IPS-NIHi11 (cell line): ENCODE data around the gene PLCXD3.
A peak's percentile ranks its signal among the peaks of the same experiment; 100 is the strongest.

ENCODE experiments used
- DNase-seq: peaks from one replicate; pipeline ENCODE4 v3.0.0; 2012; ENCODE audit warnings: mixed read lengths, low spot score

Gene PLCXD3, protein sequence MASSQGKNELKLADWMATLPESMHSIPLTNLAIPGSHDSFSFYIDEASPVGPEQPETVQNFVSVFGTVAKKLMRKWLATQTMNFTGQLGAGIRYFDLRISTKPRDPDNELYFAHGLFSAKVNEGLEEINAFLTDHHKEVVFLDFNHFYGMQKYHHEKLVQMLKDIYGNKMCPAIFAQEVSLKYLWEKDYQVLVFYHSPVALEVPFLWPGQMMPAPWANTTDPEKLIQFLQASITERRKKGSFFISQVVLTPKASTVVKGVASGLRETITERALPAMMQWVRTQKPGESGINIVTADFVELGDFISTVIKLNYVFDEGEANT

GRCh38 chr5:41510176-41510831 is at the start of gene PLCXD3:
Gene PLCXD3 (minus strand): TSS chr5:41510601. CDS start chr5:41510526, 75 bp downstream.
- peak; percentile 56 for DNase-seq

DNA sequence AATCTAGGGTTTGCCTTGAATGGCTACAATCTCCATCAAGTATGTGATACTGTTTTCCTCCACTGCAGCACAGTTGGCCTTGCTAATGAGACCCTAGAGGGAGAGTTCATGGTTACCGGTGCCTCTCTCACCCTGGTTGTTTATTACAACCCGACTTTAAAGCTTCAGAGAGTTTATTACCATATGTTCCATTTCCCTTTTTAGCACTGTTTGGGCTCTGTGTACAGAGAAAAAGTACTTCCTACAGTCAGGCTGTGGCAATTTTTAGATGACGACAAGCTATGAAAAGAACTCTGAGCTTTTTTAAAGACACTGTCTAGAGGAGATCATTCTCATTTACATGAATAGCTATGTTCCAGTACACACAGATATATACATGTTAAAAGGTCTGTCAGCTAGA is 48.8 kb upstream of the PLCXD3 start:
- no peak for DNase-seq

- DNase-seq: no peak
These were observed 47.9 kb upstream of the PLCXD3 start for GRCh38 chr5:41558295-41558694.

DNA sequence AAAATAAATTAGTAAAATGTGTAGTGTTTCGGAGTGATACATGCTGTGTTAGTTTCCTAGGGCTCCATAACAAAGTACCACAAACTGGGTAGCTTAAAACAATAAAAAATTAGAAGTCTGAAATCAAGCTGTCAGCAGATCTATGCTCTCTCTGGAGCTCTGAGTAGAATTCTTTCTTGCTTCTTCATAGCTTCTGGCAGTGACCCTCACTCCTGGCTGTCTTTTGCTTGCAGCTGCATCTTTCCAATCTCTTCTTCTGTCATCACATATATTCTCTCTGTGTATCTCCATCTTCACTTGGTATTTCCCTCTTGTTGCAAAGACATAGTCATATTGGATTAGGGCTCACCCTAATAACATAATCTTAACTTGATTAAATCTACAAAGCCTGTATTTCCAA is 37.6 kb upstream of the PLCXD3 start:
- no peak for DNase-seq

DNA sequence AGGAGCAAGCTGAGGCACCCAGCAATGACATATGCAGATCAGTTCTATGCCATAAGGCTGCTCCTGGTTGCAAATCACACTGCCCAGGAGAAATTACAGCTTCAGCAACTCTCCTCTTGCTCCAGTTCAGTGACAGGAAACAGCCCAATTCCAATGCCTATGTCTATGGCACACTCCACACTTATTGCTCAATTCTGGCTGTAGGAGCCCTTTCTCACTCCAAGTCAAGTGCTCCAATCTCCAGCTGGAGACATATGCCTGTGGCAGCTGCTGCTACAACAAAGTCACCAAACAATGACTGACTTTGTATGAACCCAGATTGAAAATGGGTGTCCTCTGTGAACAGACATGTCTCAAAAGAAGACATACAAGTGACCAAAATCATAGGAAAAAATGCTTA is 31.8 kb upstream of the PLCXD3 start:
- DNase-seq: no peak

DNA sequence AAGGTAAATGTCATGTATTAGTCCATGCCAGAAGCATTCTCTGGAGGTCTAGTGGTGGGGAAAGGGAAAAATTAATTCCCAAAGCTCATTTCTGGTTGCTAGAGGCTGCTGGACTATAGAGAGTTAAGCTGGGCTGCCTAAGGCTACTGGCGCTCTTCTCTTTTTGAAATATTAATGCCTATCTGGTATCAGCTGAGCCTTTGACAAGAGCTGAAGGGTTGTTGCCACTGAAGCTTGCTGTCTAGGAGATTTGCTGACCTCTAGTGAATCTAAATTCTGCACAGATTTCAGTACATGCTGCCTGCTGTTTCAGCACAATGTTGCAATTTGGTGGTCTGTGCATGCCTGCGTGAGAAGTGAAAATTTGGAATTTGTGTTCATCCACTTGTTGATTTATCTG is 29.1 kb upstream of the PLCXD3 start:
- DNase-seq: no peak

DNA sequence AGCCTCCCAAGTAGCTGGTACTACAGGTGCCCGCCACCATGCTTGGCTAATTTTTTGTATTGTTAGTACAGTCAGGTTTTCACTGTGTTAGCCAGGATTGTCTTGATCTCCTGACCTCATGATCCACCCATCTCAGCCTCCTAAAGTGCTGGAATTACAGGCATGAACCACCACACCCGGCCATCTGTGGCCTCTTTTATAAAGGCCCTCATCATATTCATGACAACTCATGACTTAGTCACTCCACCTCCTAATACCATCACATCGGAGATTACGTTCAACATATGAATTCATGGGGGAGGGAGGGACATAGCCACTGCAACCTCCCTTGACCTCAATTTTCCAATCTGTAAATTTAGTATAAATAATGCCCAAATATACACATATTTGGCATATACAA is 27.2 kb upstream of the PLCXD3 start:
- DNase-seq: no peak

- DNase-seq: no peak
These were observed 22.1 kb upstream of the PLCXD3 start for GRCh38 chr5:41532485-41532884.

DNA sequence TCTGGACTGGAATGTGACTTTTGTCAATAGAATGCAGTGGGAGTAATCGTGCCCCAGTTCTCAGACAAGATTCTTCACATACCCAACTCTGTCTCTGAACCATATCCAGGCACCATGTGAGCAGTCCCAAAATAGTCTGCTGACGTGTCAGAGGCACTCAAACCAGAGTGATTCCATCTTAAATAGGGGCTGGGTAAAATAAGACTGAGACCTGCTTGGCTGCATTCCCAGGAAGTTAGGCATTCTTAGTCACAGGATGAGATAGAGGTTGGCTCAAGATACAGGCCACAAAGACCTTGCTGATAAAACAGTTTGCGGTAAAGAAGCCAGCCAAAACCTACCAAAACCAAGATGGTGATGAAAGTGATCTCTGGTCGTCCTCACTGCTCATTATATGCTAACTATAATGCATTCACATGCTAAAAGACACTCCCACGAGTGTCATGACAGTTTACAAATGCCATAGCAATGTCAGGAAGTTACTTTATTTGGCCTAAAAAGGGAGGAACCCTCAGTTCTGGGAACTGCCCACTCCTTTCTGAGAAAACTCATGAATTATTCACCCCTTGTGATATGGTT is 16.9 kb upstream of the PLCXD3 start:
- no peak for DNase-seq

DNA sequence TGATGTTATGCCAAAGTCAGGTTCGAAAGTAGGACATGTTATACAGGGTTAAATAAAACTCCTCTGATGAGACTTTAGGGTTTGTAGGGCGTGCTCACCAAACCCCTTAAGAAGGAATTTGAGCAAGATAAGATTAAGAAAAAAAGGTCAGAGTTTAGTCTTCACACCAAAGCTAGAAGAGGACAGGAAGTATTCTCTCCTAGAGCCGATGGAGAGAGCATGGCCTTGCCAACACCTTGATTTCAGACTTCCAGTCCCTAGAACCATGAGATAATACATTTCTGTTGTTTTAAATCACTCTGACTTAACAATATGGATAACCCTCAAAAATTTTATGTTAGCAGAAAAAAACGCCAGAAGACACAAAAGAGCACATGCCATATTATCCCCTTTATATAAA is 16.3 kb upstream of the PLCXD3 start:
- DNase-seq: no peak

GRCh38 chr5:41524174-41524573 is 13.8 kb upstream of the PLCXD3 start:
- DNase-seq: peak; percentile 34

DNA sequence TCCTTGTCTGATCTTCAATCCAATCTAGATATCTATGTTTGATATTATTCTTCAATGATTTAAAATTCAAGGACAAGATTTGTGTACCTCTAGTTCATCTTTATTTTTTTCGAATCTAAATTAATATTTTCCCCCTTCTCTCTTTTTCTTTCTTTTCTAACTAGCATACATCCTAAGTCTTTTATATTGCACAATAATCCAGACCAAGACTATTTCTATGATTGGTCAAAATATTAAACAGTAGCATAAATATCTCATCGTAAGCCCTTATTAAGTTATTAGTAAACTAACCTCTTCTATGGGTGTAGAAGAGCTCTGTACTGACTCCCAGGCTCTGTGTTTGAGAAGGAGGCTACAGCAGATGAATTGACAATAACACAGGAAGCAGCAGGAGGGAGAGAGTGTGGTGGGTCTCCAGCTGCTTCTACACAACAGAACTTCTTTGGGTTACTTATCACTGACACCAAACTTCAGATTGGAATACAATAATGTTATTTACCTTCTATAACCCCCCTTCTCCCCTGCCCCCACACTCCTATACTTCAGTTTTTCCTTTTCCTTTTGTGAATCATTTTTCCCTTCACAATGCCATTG is 11.9 kb upstream of the PLCXD3 start:
- DNase-seq: no peak

GRCh38 chr5:41519801-41520200 is 9.4 kb upstream of the PLCXD3 start:
- no peak for DNase-seq

DNA sequence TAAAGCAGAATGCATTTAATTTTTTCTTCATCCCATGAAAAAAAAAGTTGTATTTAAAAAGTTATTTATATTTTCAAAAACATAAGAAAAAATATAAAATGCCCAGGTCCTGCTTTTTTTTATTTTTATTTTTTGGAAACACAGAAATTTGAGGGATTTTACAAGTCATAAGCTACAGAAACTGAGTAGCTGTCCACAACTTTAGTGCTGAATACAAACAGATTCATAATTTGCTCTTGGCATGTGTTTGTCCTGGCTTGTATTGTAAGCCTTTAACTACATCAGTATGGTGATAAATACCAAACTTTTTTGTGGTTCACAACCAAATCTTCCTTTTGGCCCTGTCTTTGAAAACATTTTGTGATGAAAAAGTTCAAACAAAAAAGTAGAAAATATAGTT is 7.5 kb upstream of the PLCXD3 start:
- no peak for DNase-seq

- no peak for DNase-seq
These were observed 840 bp upstream of the PLCXD3 start for GRCh38 chr5:41511241-41511640.

GRCh38 chr5:41509399-41510175 is 814 bp downstream of the PLCXD3 start:
- peak; percentile 24 for DNase-seq

DNA sequence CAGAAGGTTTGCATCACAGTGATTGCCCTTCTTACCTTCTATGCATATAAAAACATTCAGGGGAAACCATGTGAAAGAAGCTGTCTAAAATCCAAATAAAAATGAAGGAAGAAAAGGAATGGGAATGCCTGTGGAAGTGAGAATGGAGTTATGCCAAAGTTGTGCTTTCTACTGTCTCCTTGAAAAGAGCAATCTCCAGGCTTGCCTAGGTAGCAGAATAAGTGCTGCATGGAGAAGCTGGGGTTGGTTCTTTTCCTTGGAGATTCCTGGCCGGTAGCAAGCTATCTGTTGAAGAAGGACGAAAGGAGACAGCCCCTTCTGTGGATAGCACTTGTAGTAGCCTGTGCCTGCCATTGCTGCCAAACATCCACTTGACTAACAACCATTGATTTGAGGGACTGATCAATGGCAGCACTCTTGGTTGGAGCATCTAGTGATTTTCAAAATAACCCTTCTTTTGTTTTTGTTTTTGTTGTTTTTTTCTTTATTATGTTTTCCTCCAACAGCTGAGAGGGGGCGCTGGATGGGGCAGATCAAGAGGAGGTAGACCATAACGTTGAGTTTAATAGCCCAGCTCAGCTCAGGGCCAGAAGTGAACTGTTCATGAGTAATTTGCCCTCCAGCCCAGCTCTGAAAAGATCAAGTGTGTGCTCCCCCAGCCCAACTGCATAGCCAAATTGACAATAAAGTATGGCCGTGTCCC is 1.6 kb downstream of the PLCXD3 start:
- no peak for DNase-seq

- no peak for DNase-seq
These were observed 2.2 kb downstream of the PLCXD3 start for GRCh38 chr5:41508186-41508585.

GRCh38 chr5:41507501-41507900 is 2.9 kb downstream of the PLCXD3 start:
- no peak for DNase-seq

DNA sequence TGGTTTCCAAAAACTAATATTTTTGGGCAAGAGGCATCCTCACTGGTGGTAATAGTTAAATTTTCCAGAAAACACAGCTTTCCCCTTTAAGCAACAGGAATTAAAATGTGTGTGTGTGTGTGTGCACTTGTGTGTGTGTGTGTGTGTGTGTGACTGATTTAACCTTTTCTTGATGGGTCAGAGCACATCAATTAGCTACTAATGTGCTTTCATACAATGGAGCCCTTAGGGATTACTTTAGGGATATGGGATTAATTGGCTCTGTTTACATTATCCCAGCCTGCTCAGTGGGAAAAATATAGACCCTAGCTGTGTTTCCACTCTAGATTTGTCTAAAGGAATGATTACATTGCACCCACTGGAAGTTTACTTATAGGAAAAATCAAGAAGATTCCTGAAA is 6.5 kb downstream of the PLCXD3 start:
- DNase-seq: no peak

- no peak for DNase-seq
These were observed 7.1 kb downstream of the PLCXD3 start for GRCh38 chr5:41503310-41503709.
